ENCODE measurements around the gene CAPN1. TPM values are rescaled to one million over a fixed set of nuclear protein-coding genes. Genes with fewer than 3 reads are reported as not detected.

The CAPN1 gene
- total and polyA plus RNA-seq, 2 of the 13 experiments (the other 11 are each of a cell fraction or from before 2014, with no cell fraction given): 57.3 to 82.6 TPM

GRCh38 chr11:65180877-65181568 lies 705 bp upstream of the CAPN1 start (continued):
- TF ChIP-seq CCDC6 (CRISPR knock-in tag; IDR thresholded peaks at IDR 0.05) (0 out of 2 replicates have a peak, but pooled peaks have one; percentile 21), ZNF589 (CRISPR knock-in tag; conservative IDR thresholded peaks at IDR 0.05) (no peak), KDM5A (IDR thresholded peaks at IDR 0.05; ENCODE audit: borderline replicate concordance, low read length) (peak; percentile 58), MED1 (CRISPR knock-in tag; IDR thresholded peaks at IDR 0.05) (peak; percentile 48), ATF7-NPFF (CRISPR knock-in tag; IDR thresholded peaks at IDR 0.05; ENCODE audit: low read depth) (0 out of 2 replicates have a peak, but pooled peaks have one; percentile 42), XRCC5 (optimal IDR thresholded peaks at IDR 0.05; ENCODE audit: low read length) (peak; percentile 66), ZNF883 (CRISPR knock-in tag; IDR thresholded peaks at IDR 0.05; ENCODE audit: not compliant biosample characterization) (peak; percentile 24), KMT2B (CRISPR knock-in tag; IDR thresholded peaks at IDR 0.05) (peak; percentile 48), ZNF614 (CRISPR knock-in tag; IDR thresholded peaks at IDR 0.05; ENCODE audit: borderline replicate concordance) (0 out of 2 replicates have a peak, but pooled peaks have one; percentile 25), ZBTB20 (CRISPR knock-in tag; IDR thresholded peaks at IDR 0.05; ENCODE audit: borderline replicate concordance, low read depth) (no peak), JUND (CRISPR knock-in tag; IDR thresholded peaks at IDR 0.05) (no peak), IRF2 (CRISPR knock-in tag; IDR thresholded peaks at IDR 0.05) (peak; percentile 23; the same call in 1 of the 2 replicates), ZNF687 (CRISPR knock-in tag; IDR thresholded peaks at IDR 0.05) (peak; percentile 73), ZKSCAN8 (CRISPR knock-in tag; IDR thresholded peaks at IDR 0.05; ENCODE audit: borderline replicate concordance) (no peak), NPAS2 (CRISPR knock-in tag; IDR thresholded peaks at IDR 0.05; ENCODE audit: borderline replicate concordance) (no peak), HOXA5 (CRISPR knock-in tag; IDR thresholded peaks at IDR 0.05) (0 out of 2 replicates have a peak, but pooled peaks have one; percentile 41), ZNF12 (CRISPR knock-in tag; IDR thresholded peaks at IDR 0.05) (0 out of 2 replicates have a peak, but pooled peaks have one; percentile 33), NR0B2 (CRISPR knock-in tag; IDR thresholded peaks at IDR 0.05) (no peak)
- TF ChIP-seq, protein P1, sequence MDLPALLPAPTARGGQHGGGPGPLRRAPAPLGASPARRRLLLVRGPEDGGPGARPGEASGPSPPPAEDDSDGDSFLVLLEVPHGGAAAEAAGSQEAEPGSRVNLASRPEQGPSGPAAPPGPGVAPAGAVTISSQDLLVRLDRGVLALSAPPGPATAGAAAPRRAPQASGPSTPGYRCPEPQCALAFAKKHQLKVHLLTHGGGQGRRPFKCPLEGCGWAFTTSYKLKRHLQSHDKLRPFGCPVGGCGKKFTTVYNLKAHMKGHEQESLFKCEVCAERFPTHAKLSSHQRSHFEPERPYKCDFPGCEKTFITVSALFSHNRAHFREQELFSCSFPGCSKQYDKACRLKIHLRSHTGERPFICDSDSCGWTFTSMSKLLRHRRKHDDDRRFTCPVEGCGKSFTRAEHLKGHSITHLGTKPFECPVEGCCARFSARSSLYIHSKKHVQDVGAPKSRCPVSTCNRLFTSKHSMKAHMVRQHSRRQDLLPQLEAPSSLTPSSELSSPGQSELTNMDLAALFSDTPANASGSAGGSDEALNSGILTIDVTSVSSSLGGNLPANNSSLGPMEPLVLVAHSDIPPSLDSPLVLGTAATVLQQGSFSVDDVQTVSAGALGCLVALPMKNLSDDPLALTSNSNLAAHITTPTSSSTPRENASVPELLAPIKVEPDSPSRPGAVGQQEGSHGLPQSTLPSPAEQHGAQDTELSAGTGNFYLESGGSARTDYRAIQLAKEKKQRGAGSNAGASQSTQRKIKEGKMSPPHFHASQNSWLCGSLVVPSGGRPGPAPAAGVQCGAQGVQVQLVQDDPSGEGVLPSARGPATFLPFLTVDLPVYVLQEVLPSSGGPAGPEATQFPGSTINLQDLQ (CRISPR knock-in tag; IDR thresholded peaks at IDR 0.05): no peak
- TF ChIP-seq, protein P2, sequence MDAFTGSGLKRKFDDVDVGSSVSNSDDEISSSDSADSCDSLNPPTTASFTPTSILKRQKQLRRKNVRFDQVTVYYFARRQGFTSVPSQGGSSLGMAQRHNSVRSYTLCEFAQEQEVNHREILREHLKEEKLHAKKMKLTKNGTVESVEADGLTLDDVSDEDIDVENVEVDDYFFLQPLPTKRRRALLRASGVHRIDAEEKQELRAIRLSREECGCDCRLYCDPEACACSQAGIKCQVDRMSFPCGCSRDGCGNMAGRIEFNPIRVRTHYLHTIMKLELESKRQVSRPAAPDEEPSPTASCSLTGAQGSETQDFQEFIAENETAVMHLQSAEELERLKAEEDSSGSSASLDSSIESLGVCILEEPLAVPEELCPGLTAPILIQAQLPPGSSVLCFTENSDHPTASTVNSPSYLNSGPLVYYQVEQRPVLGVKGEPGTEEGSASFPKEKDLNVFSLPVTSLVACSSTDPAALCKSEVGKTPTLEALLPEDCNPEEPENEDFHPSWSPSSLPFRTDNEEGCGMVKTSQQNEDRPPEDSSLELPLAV (CRISPR knock-in tag; conservative IDR thresholded peaks at IDR 0.05; ENCODE audit: low read depth): no peak
